Upper lobe of left lung (tissue), 6 donors: ENCODE measurements around the gene LUZP1. TPM values are rescaled to one million over a fixed set of nuclear protein-coding genes. Genes with fewer than 3 reads are reported as not detected.

ENCODE experiments used
- ATAC-seq, 2 donors: fragments of 200-7000 bp; cut with Tn5 transposase; one replicate each; pipeline ENCODE4 v1.9.1; 2022; ENCODE audit warnings: mild to moderate bottlenecking in 2 of 2, moderate library complexity in 2 of 2; ENCODE audit not compliant: low FRiP score in 2 of 2
- DNase-seq, 2 donors: peaks; one replicate each; pipeline ENCODE4 v3.0.0-alpha.2; 2019 to 2020
- H3K27ac ChIP-seq, 4 donors: fragments of 200-600 bp; sonication (generic); one replicate each; pipeline ENCODE4 v1.5.1; 2016 to 2019
- H3K27me3 ChIP-seq, 4 donors: fragments of 200-600 bp; sonication (generic); one replicate each; pipeline ENCODE4 v1.5.1; 2017 to 2019
- H3K36me3 ChIP-seq, 4 donors: fragments of 200-600 bp; sonication (generic); one replicate each; pipeline ENCODE4 v1.5.1; 2016 to 2019
- H3K4me1 ChIP-seq, 4 donors: fragments of 200-600 bp; sonication (generic); one replicate each; pipeline ENCODE4 v1.5.1; 2018 to 2019
- H3K4me3 ChIP-seq, 4 donors: fragments of 200-600 bp; sonication (generic); one replicate each; pipeline ENCODE4 v1.5.1; 2017 to 2019; ENCODE audit warnings: mild to moderate bottlenecking in 2 of 4, moderate library complexity in 1 of 4
- H3K9me3 ChIP-seq, 4 donors: fragments of 200-600 bp; sonication (generic); one replicate each; pipeline ENCODE4 v1.5.1; 2018 to 2019
- EP300 ChIP-seq, 4 donors: sonication (generic); formaldehyde crosslinking; IDR thresholded peaks; one replicate each; pipeline ENCODE4 v1.5.1; 2017; ENCODE audit warnings: antibody characterized with exemption in 4 of 4, control low read depth in 2 of 4
- POLR2A ChIP-seq, 4 donors: fragments of 450-650 bp; IDR thresholded peaks; one replicate each; pipeline ENCODE4 v1.5.1; 2016 to 2017; ENCODE audit warnings: antibody characterized with exemption in 4 of 4, mild to moderate bottlenecking in 2 of 4
- POLR2AphosphoS5 ChIP-seq, 2 donors: sonication (generic); formaldehyde crosslinking; IDR thresholded peaks; one replicate each; pipeline ENCODE4 v1.5.1; 2017; ENCODE audit warnings: antibody characterized with exemption in 2 of 2
- WGBS, 2 donors: methylation state at CpG; one replicate each; pipeline ENCODE4 v1.1.5; 2017 to 2018; 5-methylcytosine and 5-hydroxymethylcytosine counted together
- total RNA-seq, 6 donors: library from RNA; depleted of rRNA in 4 of 6; stranded (reverse); fragments of >200 nt in 4 of 6; gene quantifications; one replicate each; pipeline versions ENCODE4 v1.1.0 to v1.2.1, GENCODE V29; 2016 to 2021
- TF ChIP-seq, protein P1 (sequence below), 6 experiments: fragments of 450-650 bp in 4 of 6; fragments of 200-600 bp in 2 of 6; sonication (generic) in 2 of 6; IDR thresholded peaks; one replicate each; pipeline ENCODE4 v1.5.1; 2016 to 2019; ENCODE audit warnings: antibody characterized with exemption in 6 of 6
- donor health status: DM: no; HTN: no; CAD: no; lungs with moderate emphysema.
- donor health status: DM: no; HTN: yes; CAD: no; lungs with severe emphysema.

Gene LUZP1
- total RNA-seq, 6 donors from 2014 or later, result 12.6 to 33.0 (median 21.2) TPM

DNA sequence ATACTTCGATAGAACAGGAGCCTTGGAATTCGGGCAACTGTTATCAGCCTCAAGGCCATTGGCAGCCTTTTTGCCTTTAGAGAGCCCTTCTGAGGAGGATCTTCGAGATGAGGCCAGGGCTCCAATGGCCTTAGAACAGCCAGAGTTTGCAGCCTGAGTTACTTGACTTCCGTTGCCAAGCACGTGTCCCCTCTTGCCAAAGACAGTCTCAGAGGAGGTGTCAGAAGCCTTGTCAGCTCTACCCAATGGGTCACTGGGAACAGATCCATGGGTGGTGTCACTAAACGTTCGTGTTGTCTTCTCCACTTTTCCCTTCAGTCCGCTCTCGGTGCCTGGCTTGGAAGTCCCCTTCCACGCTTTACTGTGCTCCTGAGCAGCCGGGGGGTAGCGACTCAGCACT is 76.2 kb downstream of the LUZP1 start:
- peaks cover 0 to 72% (median 45%) of the 10 kb centered on the region in 4 donors for H3K36me3 ChIP-seq
- ATAC-seq, result no peak
- H3K9me3 ChIP-seq, result no peaks in the 10 kb centered on the region
- no peaks in the 10 kb centered on the region for H3K4me1 ChIP-seq
- DNase-seq, result no peak
- TF ChIP-seq POLR2AphosphoS5 (IDR thresholded peaks at IDR 0.05) (no peak), POLR2A (IDR thresholded peaks at IDR 0.05) (no peak), EP300 (IDR thresholded peaks at IDR 0.05) (no peak)
- TF ChIP-seq, protein P1, sequence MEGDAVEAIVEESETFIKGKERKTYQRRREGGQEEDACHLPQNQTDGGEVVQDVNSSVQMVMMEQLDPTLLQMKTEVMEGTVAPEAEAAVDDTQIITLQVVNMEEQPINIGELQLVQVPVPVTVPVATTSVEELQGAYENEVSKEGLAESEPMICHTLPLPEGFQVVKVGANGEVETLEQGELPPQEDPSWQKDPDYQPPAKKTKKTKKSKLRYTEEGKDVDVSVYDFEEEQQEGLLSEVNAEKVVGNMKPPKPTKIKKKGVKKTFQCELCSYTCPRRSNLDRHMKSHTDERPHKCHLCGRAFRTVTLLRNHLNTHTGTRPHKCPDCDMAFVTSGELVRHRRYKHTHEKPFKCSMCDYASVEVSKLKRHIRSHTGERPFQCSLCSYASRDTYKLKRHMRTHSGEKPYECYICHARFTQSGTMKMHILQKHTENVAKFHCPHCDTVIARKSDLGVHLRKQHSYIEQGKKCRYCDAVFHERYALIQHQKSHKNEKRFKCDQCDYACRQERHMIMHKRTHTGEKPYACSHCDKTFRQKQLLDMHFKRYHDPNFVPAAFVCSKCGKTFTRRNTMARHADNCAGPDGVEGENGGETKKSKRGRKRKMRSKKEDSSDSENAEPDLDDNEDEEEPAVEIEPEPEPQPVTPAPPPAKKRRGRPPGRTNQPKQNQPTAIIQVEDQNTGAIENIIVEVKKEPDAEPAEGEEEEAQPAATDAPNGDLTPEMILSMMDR (IDR thresholded peaks at IDR 0.05), result no peak
- no peak overlapping the region for H3K4me3 ChIP-seq
- 80 to 84% methylated on average over 12 of the region's 12 CpGs for WGBS, 2 donors
- H3K27me3 ChIP-seq, result no peaks in the 10 kb centered on the region
- no peak overlapping the region for H3K27ac ChIP-seq

DNA sequence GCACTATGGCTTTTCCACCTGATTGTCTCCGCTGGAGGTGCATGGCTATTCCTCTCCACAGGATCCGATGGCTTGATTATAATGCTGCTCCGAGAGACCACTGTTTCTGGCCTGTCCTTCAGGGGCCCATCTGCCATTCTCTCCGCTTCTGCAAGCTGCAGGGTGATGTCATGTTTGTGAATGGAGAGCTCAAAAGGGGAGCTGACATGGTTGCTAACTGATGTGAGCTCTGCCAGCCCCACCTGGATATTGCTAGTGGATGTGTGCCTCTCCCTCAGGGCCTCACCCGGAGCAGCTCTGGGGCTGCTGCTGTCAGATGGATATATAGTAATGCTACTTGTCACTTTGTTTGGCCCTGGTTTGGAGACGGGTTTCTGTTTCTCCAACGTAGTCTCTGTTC is 77.1 kb downstream of the LUZP1 start:
- no peaks in the 10 kb centered on the region for H3K4me1 ChIP-seq
- H3K27me3 ChIP-seq, result no peaks in the 10 kb centered on the region
- DNase-seq (no peak), ATAC-seq (no peak)
- no peaks in the 10 kb centered on the region for H3K9me3 ChIP-seq
- no peak for TF ChIP-seq EP300 (IDR thresholded peaks at IDR 0.05)
- TF ChIP-seq, protein P1 (IDR thresholded peaks at IDR 0.05), result no peak
- TF ChIP-seq POLR2AphosphoS5 (IDR thresholded peaks at IDR 0.05), result no peak
- TF ChIP-seq POLR2A (IDR thresholded peaks at IDR 0.05), result no peak
- 87 to 96% methylated on average over 7 of the region's 7 CpGs for WGBS, 2 donors
- no peak overlapping the region for H3K4me3 ChIP-seq
- no peak overlapping the region for H3K27ac ChIP-seq
- peaks cover 0 to 80% (median 50%) of the 10 kb centered on the region in 4 donors for H3K36me3 ChIP-seq

DNA sequence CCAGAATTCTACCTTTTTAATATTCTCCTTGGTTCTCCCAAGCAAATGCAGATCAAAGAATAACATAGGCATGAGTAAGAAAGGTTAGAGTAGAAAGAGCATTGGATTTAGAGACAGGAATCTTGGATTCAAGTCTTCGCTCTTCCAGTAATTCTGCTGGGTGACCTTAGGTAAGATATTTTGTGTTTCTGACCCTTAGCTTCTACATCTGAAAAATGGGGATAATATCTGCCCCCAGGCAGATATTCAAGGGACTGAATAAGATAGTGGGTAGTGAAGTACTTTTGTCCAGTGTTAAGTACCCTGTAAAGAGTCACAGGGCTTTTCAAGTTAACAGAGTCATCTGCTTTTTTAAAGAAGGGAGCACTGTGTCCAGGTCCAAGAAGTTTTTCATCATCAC is 78.6 kb downstream of the LUZP1 start:
- no peak for ATAC-seq
- Histone ChIP-seq H3K27ac (no peak overlapping the region), H3K27me3 (no peaks in the 10 kb centered on the region), H3K9me3 (no peaks in the 10 kb centered on the region), H3K4me1 (no peaks in the 10 kb centered on the region), H3K36me3 (peaks cover 0 to 95% (median 58%) of the 10 kb centered on the region in 4 donors), H3K4me3 (no peak overlapping the region)
- no peak for TF ChIP-seq EP300 (IDR thresholded peaks at IDR 0.05)
- no peak for TF ChIP-seq POLR2A (IDR thresholded peaks at IDR 0.05)
- TF ChIP-seq, protein P1 (IDR thresholded peaks at IDR 0.05), result no peak
- no peak for TF ChIP-seq POLR2AphosphoS5 (IDR thresholded peaks at IDR 0.05)
- DNase-seq, result no peak
- 93 to 100% methylated on average over 1 of the region's 1 CpG for whole genome bisulfite sequencing, 2 donors

DNA sequence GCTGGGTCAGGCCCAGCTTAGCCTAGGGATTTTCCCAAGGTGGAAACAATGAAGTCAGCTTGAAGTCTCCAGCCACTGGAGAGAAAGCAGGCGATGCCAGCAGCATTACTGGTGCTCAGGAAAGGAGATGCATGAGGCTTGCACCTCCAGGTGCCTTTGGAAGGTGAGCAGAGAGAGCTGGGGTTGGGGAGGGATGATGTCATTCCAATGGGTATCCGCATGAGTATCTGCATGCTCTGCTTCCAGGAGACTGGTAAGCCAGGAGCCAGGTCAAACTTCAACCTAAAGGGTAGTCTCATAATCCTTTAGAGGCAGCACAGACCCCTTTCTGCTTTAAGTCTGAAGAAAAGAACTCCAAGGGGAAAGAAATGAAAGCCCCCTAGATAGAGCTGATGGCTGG is 80.6 kb downstream of the LUZP1 start:
- TF ChIP-seq EP300 (IDR thresholded peaks at IDR 0.05) (no peak), POLR2A (IDR thresholded peaks at IDR 0.05) (no peak), POLR2AphosphoS5 (IDR thresholded peaks at IDR 0.05) (no peak)
- TF ChIP-seq, protein P1 (IDR thresholded peaks at IDR 0.05), result no peak
- 93 to 100% methylated on average over 2 of the region's 2 CpGs for WGBS, 2 donors

DNA sequence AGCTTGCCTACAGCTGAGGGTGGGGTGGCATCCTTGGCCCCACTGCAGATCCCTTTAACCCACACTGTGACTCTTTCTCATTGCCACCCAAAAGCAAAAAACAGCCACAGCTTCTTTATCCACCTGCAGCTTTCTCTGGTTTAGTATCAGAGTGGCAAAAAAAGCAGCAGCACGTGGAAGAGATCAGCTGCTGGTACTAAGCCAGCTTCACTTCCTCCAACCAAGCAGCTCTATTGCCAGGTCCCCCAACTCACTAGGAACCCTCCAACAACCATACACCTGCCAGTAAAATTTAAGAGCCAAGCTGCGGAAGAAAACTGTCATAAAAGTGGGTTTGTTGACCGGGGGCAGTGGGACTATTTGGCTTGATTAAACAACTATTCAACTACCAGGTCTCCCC is 83.0 kb downstream of the LUZP1 start:
- no peak overlapping the region for H3K27ac ChIP-seq
- WGBS, 2 donors, result 66 to 85% methylated on average over 3 of the region's 3 CpGs
- no peak for TF ChIP-seq POLR2AphosphoS5 (IDR thresholded peaks at IDR 0.05)
- TF ChIP-seq, protein P1 (IDR thresholded peaks at IDR 0.05), result no peak
- TF ChIP-seq EP300 (IDR thresholded peaks at IDR 0.05), result no peak
- H3K9me3 ChIP-seq, result no peaks in the 10 kb centered on the region
- no peak overlapping the region for H3K4me3 ChIP-seq
- peaks cover 10 to 98% (median 58%) of the 10 kb centered on the region in 4 donors for H3K36me3 ChIP-seq
- H3K4me1 ChIP-seq, result peaks cover 0 to 13% (median 7%) of the 10 kb centered on the region in 4 donors
- DNase-seq (no peak), ATAC-seq (no peak)
- H3K27me3 ChIP-seq, result no peaks in the 10 kb centered on the region

More for the DNA sequence above, 80.6 kb downstream of the LUZP1 start:
- peaks cover 0 to 9% (median 7%) of the 10 kb centered on the region in 4 donors for H3K4me1 ChIP-seq
- no peaks in the 10 kb centered on the region for H3K27me3 ChIP-seq
- H3K9me3 ChIP-seq, result no peaks in the 10 kb centered on the region
- DNase-seq (no peak), ATAC-seq (no peak)
- H3K4me3 ChIP-seq, result no peak overlapping the region
- H3K36me3 ChIP-seq, result peaks cover 0 to 98% (median 57%) of the 10 kb centered on the region in 4 donors
- no peak overlapping the region for H3K27ac ChIP-seq
